Calu3 (cell line): ENCODE data around the gene AKAP7. TPM values are rescaled to one million over a fixed set of nuclear protein-coding genes. Genes with fewer than 3 reads are reported as not detected.

ENCODE experiments used
- BruUV-seq: library from RNA; stranded (reverse); fragments of 400-500 nt; replicated peaks from 2 replicates; lab custom pipeline; 2021; lab: Mats Ljungman, UMichigan
- CTCF ChIA-PET: fragments of 300-600 bp; sonication (Branson Sonifier 250); formaldehyde crosslinking; loops from one replicate; lab custom pipeline; 2022; ENCODE audit warnings: antibody characterized with exemption; lab: Charles Lee
- DNase-seq: peaks from one replicate; pipeline ENCODE4 v3.0.0; 2022
- H3K27ac Mint-ChIP-seq: one replicate; pipeline ENCODE4 v1.8.0; 2022; ENCODE audit warnings: mixed read lengths; ENCODE audit not compliant: unreplicated experiment
- H3K27me3 Mint-ChIP-seq: one replicate; pipeline ENCODE4 v1.8.0; 2022; ENCODE audit warnings: mixed read lengths; ENCODE audit not compliant: unreplicated experiment
- H3K36me3 Mint-ChIP-seq: one replicate; pipeline ENCODE4 v1.8.0; 2022; ENCODE audit warnings: mild to moderate bottlenecking, moderate library complexity, mixed read lengths; ENCODE audit not compliant: insufficient read depth, unreplicated experiment
- H3K4me1 Mint-ChIP-seq: one replicate; pipeline ENCODE4 v1.8.0; 2022; ENCODE audit warnings: mild to moderate bottlenecking, low read depth, mixed read lengths; ENCODE audit not compliant: unreplicated experiment
- H3K4me3 Mint-ChIP-seq: one replicate; pipeline ENCODE4 v1.8.0; 2022; ENCODE audit warnings: mild to moderate bottlenecking, low read depth, moderate library complexity, mixed read lengths; ENCODE audit not compliant: unreplicated experiment
- H3K9me3 Mint-ChIP-seq: one replicate; pipeline ENCODE4 v1.8.0; 2022; ENCODE audit warnings: low read depth, mixed read lengths; ENCODE audit not compliant: unreplicated experiment
- CTCF ChIP-seq: fragments of 200-600 bp; IDR thresholded peaks from one replicate; pipeline ENCODE4 v1.8.0; 2022; ENCODE audit warnings: antibody characterized with exemption; ENCODE audit not compliant: unreplicated experiment
- intact Hi-C: fragments of 100-400 bp; cut with micrococcal nuclease; formaldehyde crosslinking; loops from one replicate; pipeline ENCODE4 v1.10.0; 2022; ENCODE audit not compliant: unreplicated experiment
- total RNA-seq: library from RNA; stranded (reverse); gene quantifications from 2 replicates; pipeline ENCODE4 v1.2.3, GENCODE V29; 2022

AKAP7 gene
- total RNA-seq, 1 experiment from 2014 or later = 7.7 TPM

GRCh38 chr6:131160254-131160758 is 25.0 kb downstream of the AKAP7 start:
- Mint-ChIP-seq H3K36me3 (no peaks in the 10 kb centered on the region), H3K9me3 (no peaks in the 10 kb centered on the region), H3K4me3 (no peak overlapping the region), H3K27ac (no peak overlapping the region), H3K27me3 (no peaks in the 10 kb centered on the region), H3K4me1 (peaks cover 8% of the 10 kb centered on the region)
- no peak for DNase-seq
- BruUV-seq = no TSS peak
- no peak for TF ChIP-seq CTCF
- CTCF ChIA-PET = no interaction called here
- intact Hi-C loops = no loop called here

GRCh38 chr6:131161987-131162386 is 26.7 kb downstream of the AKAP7 start:
- TF ChIP-seq CTCF = no peak
- no TSS peak for BruUV-seq
- Mint-ChIP-seq H3K27me3 (no peaks in the 10 kb centered on the region), H3K36me3 (no peaks in the 10 kb centered on the region), H3K4me3 (no peak overlapping the region), H3K4me1 (peaks cover 8% of the 10 kb centered on the region), H3K27ac (no peak overlapping the region), H3K9me3 (no peaks in the 10 kb centered on the region)
- intact Hi-C loops = no loop called here
- CTCF ChIA-PET = interaction anchor here (0.6 kb wide), 2 partner anchors 41 to 623 kb away, joined by 3 read pairs; no protein-coding TSS in a partner anchor
- DNase-seq = no peak

GRCh38 chr6:131163886-131164285 is 28.6 kb downstream of the AKAP7 start:
- no peak for DNase-seq
- no peaks in the 10 kb centered on the region for H3K27me3 Mint-ChIP-seq
- H3K27ac Mint-ChIP-seq = no peak overlapping the region
- H3K36me3 Mint-ChIP-seq = no peaks in the 10 kb centered on the region
- intact Hi-C loops = loop anchor here (2.0 kb wide), 1 partner anchor 279 kb away; no protein-coding TSS in a partner anchor
- BruUV-seq = no TSS peak
- no peaks in the 10 kb centered on the region for H3K9me3 Mint-ChIP-seq
- peaks cover 8% of the 10 kb centered on the region for H3K4me1 Mint-ChIP-seq
- no peak overlapping the region for H3K4me3 Mint-ChIP-seq
- TF ChIP-seq CTCF = no peak
- CTCF ChIA-PET = no interaction called here

- intact Hi-C loops = loop anchor here (2.0 kb wide), 1 partner anchor 280 kb away; no protein-coding TSS in a partner anchor
- H3K36me3 Mint-ChIP-seq = no peaks in the 10 kb centered on the region
- BruUV-seq = no TSS peak
- H3K9me3 Mint-ChIP-seq = no peaks in the 10 kb centered on the region
- CTCF ChIA-PET = no interaction called here
- TF ChIP-seq CTCF = no peak
- no peaks in the 10 kb centered on the region for H3K27me3 Mint-ChIP-seq
- no peak overlapping the region for H3K27ac Mint-ChIP-seq
- DNase-seq = no peak
- no peak overlapping the region for H3K4me3 Mint-ChIP-seq
- H3K4me1 Mint-ChIP-seq = peaks cover 8% of the 10 kb centered on the region
Observed at GRCh38 chr6:131164506-131164905, 29.2 kb downstream of the AKAP7 start.
